Measurements from ENCODE around the gene RIMS4.

The RIMS4 gene

DNA sequence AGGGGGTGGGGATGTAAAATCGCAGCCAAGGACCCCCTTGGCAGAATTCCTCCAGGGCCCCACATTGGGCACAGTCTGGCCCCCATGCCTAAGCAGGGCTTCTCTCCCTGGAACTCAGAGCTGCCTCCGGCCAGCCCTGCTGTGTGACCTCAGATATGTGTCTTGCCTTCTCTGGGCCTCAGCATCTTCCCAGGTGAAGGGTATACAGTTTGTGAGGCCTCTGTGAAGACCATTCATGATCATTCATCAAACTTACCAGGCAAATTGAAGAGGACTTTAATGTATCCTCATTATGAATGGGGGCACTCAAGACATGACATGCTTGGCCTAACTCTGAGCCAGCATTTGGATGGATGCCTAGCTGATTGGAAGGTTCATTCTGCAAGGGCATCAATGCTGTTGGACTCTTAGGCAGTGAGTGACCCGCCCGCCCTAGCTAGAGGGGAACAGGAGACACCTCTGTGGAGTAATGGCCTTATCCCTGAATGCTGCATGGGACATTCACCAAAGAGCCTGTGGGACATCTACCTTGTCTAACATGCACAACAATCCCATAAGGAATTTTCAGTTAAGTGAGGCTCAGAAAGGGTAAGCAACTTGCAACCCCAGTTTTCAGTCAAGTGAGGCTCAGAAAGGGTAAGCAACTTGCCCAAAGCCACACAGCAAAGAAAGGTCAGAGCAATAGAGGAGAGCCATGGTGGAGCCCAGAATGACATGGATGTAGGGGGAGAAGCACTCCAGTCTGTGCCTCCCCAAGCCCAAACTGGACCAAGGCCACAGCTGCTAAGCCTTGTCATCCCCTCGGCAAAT, 94.6 kb downstream of the RIMS4 start:
- DNase-seq, result no peak

DNA sequence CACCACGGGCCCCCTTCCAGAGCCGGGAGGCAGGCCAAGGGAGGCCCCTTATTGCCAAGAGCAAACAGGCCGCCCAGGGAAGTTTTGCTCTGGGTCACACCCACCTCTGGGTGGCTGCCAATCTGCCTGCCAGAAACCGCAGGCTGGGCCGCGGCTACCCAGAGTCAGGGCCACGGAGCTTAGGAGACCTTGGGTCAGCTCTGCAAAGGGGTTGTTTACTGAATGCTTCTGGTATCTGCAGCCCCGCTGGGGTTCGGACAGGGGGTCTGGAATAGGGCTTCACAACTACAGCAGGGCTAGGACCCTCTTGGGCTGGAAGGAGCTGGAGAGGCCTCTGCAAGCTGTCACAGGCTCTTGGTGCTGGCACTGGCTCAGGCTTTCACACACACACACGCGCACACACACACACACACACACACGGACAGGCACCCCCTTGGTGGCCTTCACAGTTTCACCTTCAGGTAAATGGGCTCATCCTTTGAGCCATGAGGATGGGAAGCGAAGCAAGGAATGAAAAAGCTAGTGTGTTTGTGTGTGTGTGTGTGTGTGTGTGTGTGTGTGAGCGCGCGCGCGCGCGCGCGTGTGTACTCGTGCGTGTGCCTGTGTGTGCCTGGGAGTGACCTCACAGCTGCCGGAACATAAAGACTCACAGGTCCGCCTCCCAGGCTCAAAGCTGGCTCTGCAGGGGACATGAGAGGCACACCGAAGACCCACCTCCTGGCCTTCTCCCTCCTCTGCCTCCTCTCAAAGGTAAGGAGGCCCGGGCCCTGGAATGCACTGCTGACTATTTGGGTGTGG, 95.4 kb downstream of the RIMS4 start, which contains the start of gene CCN5:
Gene CCN5, plus strand, starts transcription at position 669 of the 798 bp plus-strand sequence. Its CDS starts 22 bp downstream, at position 691.
- DNase-seq, result no peak

DNA sequence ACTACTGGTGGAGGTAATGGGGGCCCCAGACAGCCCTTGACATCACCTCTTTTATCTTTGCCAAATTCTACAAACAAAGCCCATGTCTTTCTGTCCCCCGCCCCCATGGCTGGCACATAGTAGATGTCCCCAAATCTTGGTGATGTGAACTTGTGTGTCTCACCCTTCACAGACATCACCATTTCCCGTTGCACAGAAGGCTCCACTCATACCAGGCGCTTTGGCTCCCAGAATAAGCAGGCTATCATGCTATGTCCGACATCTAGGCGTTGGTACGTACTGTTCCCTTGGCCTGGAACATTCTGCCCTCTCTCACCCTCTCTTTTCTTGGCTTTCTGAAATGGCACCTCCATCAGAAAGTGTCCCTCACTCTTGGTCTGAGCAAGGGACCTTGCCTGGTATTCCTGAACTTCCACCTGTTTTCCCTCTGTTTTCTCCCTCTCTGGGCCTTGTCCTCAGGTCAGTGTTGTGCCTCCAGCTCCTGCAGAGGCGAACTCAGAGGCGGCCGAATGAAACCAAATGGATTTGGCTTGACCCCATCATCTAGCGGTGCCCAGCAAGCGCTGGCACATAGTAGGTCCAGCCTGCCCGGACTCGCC, 96.1 kb downstream of the RIMS4 start:
- DNase-seq, result no peak

DNA sequence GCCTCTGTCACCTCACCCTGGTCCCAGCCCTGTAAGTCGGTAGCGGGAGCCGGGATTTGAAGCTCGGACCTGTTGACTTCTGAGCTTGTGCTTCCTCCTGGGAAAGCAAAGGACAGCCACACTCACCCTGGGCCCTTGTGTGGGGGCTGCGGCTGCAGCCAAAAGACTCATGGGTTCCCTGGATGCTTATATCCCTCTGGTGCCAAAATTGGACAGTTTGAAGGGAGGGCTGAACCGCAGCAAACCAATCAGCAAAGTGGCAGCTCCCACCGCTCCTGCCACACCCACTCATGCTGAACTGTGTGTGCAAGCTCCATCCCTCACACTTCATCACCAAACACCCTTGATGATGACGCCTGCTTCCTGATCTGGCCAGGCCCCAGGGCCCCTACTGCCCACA, 99.1 kb downstream of the RIMS4 start:
- DNase-seq, result no peak

DNA sequence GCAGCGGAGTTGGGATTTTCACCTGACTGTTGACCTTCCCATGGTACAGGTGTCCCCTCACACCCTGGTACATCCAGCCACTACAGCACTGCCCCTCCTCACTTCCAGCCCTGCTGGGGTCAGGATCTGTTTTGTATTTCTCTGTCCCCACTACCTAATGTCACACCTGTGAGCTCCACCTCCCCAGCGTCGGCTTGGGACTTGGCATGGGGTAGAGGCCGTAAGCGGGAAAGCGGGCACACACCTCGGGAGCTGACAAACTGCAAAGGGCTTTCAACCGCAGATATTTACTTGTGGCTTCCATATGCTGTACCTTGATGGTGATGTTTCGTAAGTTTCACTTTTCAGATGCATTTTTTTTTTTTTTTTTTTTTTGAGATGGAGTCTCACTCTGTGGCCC, 100.5 kb downstream of the RIMS4 start:
- DNase-seq, result no peak

DNA sequence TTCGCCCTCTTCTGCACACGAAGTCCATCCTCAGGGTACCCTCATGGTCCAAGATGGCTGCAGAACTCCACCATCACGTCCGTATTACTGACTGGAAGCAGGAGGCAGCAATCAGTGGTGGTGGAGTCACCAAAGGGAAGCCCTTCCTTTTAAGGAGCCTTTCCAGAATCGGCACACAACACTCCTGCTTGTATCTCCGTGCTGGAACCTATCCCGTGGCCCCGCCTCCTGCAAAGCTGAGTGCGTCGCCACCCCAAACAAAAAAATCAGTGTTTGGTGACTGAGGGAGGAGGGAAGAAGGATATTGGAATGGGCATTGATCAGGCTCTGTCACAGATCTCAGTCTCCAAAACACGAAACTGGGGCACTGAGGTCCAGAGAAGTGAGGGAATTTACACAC, 101.0 kb downstream of the RIMS4 start:
- DNase-seq, result no peak

DNA sequence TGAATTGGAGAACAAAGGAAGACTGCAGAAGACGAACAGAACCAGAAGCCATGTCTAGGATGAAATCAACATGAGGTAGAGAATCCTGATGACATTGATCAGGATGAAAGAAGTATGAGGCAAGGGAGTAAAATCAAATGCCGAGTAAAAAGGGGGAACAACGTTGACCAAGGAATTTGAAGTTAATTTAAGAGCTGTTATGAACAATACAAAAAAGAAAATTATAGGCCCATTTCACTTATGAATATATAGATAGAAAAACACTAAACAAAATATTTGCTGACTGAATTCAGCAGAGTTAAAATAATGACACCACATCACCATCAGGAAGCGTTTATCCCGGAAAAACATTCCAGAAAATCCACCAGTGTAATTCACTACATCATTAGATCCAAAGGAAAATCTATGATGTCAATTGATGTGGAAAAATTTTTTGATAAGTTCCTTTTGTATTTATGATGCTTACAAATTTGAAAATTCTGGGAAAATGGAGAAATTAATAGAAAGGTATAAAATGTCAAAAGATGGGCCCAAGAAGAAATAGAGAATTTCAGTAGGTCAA, 103.2 kb downstream of the RIMS4 start:
- no peak for DNase-seq

DNA sequence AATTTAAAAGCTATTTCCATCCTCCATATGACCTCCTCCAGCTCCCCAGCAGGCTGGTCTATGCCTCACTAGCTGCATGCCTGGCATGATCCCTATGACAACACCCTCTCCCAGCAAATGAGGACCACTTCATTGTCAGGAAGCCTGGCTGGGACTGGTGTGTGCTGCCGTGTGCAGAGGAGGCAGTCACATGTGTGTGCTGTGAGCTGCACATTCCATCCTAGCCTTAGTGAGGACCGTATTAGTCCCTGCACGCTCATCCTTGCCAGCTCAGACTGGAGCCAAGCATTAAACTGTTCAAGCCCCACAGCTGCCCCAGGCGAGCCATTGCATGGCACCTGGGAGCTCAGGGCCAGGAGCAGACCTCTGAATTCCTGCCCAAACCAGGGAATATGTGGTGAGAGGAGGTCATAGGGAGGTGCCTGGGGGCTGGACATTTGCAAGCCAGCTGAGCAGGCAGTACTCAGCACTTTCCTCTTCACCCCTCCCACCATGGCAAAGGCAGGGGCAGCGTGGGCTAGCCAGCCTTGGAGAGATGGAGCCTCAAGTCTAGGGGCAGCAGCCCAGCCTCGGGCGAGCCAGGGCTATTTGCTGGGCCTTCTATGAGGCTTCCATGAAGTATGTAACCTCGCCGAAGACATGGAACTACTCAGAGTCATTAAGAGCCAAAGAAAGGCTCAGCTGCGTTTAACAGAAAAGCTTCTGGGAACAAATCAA, 103.9 kb downstream of the RIMS4 start:
- no peak for DNase-seq

DNA sequence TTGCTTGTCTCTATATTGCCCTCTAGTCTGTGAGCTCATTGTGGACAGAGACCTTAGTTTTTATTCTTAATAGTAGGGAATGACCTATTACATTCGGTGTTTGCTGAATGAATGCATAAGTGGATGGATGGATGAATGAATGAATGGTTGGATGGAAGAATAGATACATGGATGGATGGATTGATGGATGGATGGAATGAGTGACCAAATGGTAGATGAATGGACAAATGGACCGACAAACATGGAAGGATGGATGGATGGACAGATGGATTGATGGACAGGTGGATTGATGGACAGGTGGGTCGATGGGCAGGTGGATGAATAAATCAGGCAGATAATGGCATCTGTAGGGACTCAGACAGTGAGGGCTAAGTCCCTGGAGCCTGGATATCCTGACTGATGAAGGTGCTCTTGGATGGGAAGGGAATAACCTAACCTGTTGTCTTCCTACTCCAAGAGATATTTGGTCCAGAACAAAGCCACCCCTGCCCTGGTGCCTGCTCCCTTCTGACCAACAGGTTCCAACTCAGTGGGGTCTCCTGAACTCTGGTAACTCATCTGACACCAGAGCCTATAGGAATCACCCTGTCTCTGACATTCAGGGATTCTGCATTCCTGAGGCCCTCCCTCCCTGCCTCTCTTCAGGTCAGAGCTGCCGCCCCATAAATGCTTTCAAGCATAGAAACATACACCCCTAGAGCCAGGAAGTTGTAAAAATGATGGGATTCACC, 104.8 kb downstream of the RIMS4 start:
- no peak for DNase-seq

DNA sequence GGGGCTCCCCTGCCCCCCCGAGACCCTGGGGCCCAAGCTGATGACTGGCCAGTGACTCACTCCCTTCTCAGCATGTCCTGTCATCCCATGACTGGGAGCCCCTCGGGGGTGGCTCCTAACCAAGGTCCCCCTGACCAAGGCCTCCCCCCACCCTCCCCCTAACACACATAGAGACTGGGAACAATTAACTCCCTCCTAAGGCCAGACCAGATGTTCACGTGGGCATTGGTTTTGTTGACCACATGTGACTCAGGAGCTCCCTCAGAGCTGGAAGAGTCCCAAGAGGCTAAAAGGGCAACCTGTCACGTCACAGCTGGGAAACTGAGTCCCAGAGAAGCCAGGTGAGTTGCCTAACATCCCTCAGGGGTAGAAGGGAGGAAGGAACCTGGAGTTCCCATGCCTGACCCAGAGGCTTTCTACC, 105.8 kb downstream of the RIMS4 start:
- no peak for DNase-seq

DNA sequence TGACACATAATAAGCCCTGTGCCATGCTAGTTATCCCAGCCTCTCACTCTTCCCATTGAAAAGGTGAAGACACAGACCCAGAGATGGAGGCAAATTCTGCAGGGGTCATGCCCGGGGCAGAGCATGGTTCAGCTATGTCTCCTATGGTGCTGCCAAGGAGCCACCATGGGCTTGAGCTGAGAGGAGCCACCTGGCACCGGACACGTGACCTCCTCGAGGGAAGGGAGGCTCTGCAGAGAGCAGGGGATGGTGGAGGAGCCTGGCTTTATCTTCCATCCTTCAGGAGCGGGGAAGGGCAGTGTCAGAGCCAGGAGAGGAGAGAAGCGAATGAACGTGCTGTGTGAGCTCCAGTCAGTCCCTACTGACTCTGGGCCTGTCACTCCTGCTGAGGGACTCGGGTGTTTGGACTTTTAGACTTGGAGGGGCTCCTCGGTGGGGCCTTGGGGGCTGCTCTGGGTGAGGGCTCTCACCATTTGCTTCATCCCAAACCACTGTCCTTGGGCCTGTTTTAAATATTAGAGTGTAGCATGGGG, 106.3 kb downstream of the RIMS4 start:
- no peak for DNase-seq

DNA sequence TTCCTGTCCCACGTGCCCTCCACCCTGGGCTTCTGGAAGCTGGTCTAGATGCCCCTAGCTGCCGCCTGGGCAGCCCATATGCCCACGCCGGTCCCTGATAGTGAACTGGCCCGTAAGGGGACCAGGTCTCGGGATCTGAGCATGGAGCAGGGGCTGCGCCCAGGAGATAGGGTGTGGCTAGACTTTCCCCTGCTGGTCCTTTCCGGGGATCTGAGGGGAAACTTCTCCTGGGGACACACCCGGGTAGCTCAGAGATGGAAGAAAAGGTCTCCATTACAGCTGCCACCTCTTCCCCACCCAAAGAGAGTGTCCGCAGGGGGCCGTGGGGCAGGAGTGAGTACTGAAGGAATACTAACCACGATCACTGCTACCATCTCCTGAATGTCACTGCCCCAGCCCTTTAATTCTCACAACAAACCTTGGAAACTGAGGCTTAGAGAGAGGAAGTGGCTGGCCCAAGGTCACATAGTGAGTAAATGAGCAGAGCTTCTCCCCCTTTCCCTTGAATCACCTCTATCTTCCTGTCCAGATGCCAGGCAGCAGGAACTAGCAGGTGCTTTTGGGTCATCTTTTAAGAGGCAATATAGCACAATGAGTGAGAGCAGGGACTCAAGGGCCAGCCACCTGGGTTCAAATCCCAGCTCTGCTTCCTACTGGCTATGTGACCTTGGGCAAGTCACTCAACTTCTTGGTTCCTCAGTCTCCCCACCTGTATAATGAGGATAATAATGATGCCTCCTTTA, 107.0 kb downstream of the RIMS4 start:
- DNase-seq, result no peak

DNA sequence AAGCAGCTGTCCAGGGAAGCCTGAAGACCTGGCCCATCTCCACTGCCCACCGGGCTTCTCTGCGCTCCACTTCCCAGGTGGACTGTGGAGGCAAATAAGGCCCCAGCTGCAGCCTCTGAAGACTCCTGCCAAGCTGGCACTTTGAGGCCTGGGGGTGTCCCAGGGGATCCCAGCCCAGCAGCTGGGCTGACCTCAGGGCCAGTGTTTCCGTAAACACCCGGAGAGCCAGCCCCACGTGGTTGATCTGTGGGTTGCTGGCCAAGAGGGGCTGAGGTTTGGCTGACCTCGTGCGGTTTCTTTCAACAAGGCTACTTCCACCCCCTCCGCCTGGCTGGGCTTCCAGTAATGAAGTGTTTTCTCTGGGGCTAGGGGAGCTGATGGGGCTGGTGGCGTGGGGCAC, 107.6 kb downstream of the RIMS4 start:
- no peak for DNase-seq

DNA sequence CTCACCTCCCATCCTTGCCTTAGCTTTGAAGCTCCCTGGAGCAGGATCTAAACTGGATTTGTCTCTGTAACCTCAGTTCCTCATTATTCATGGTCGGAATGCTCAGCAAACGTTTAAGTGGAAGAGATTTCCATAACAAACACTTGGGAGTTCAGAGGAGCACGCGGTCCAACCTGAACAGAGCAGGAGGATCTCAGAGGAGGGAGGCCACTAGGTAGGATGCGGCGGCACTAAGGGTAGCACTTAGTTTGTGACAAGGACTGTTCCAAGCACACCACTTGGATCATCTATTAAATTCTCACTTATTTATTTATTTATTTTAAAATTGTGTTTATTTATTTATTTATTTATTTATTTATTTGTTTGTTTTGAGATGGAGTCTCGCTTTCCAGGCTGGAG, 108.5 kb downstream of the RIMS4 start:
- DNase-seq, result no peak
